Peyer's patch (tissue), 4 donors: ENCODE data around the gene VHLL.

Source experiments
- POLR2A ChIP-seq, 2 donors: fragments of 450-650 bp; IDR thresholded peaks; one replicate each; pipeline ENCODE4 v1.5.1; 2017; ENCODE audit warnings: antibody characterized with exemption in 2 of 2, mild to moderate bottlenecking in 2 of 2, moderate library complexity in 2 of 2
- TF ChIP-seq, protein P1 (sequence below), 6 experiments: fragments of 450-650 bp in 4 of 6; fragments of 200-600 bp in 2 of 6; sonication (generic) in 1 of 6; IDR thresholded peaks; one replicate each; pipeline ENCODE4 v1.5.1; 2017 to 2019; ENCODE audit warnings: antibody characterized with exemption in 6 of 6, mild to moderate bottlenecking in 3 of 6, moderate library complexity in 1 of 6

DNA sequence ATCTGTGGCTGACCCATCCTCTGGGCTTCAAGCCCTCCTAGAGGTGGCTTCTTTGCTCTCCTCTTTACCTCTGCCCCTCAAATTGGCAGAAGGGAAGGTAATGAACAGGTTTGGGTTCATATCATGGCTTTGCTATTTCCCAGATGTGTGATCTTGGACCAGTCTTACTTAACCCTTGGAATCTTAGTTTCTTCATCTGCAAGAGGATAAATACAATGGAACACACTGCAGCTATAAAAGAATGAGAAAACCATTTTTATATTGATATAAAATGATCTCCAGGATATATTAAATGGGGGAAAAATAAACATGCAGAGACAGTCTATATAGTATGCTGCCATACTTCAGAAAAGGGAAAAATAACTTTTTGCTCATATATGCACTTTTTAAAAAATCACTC lies 9.2 kb downstream of the VHLL start:
- TF ChIP-seq, protein P1, sequence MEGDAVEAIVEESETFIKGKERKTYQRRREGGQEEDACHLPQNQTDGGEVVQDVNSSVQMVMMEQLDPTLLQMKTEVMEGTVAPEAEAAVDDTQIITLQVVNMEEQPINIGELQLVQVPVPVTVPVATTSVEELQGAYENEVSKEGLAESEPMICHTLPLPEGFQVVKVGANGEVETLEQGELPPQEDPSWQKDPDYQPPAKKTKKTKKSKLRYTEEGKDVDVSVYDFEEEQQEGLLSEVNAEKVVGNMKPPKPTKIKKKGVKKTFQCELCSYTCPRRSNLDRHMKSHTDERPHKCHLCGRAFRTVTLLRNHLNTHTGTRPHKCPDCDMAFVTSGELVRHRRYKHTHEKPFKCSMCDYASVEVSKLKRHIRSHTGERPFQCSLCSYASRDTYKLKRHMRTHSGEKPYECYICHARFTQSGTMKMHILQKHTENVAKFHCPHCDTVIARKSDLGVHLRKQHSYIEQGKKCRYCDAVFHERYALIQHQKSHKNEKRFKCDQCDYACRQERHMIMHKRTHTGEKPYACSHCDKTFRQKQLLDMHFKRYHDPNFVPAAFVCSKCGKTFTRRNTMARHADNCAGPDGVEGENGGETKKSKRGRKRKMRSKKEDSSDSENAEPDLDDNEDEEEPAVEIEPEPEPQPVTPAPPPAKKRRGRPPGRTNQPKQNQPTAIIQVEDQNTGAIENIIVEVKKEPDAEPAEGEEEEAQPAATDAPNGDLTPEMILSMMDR (IDR thresholded peaks at IDR 0.05) = no peak
- no peak for TF ChIP-seq POLR2A (IDR thresholded peaks at IDR 0.05)
